ENCODE results near the gene SPATS2L. TPM values are rescaled to one million over a fixed set of nuclear protein-coding genes. Genes with fewer than 3 reads are reported as not detected.

SPATS2L gene
- total RNA-seq, 1 donor from 2014 or later: 92.7 TPM

- ATAC-seq: no peak
- DNase-seq: no peak
- Histone ChIP-seq H3K4me1 (no peaks in the 10 kb centered on the region), H3K9me3 (no peaks in the 10 kb centered on the region), H3K36me3 (peaks cover 52% of the 10 kb centered on the region), H3K27me3 (no peaks in the 10 kb centered on the region), H3K27ac (no peak overlapping the region), H3K4me3 (no peak overlapping the region)
- intact Hi-C loops (cut with DNase I): no loop called here
- no peak for TF ChIP-seq CTCF (IDR thresholded peaks at IDR 0.05)
Measured at GRCh38 chr2:200490001-200490400, 183.5 kb downstream of the SPATS2L start.

GRCh38 chr2:200492656-200493055, 186.2 kb downstream of the SPATS2L start:
- Histone ChIP-seq H3K9me3 (no peaks in the 10 kb centered on the region), H3K36me3 (peaks cover 76% of the 10 kb centered on the region), H3K27me3 (no peaks in the 10 kb centered on the region), H3K4me1 (no peaks in the 10 kb centered on the region), H3K4me3 (no peak overlapping the region), H3K27ac (no peak overlapping the region)
- no peak for DNase-seq
- intact Hi-C loops (cut with DNase I): no loop called here
- ATAC-seq: no peak
- no peak for TF ChIP-seq CTCF (IDR thresholded peaks at IDR 0.05)

- ATAC-seq (no peak), DNase-seq (no peak)
- peaks cover 87% of the 10 kb centered on the region for H3K36me3 ChIP-seq
- no peaks in the 10 kb centered on the region for H3K4me1 ChIP-seq
- no peaks in the 10 kb centered on the region for H3K27me3 ChIP-seq
- no peak for TF ChIP-seq CTCF (IDR thresholded peaks at IDR 0.05)
- intact Hi-C loops (cut with DNase I): no loop called here
- H3K4me3 ChIP-seq: no peak overlapping the region
- no peaks in the 10 kb centered on the region for H3K9me3 ChIP-seq
- no peak overlapping the region for H3K27ac ChIP-seq
Measured at GRCh38 chr2:200494048-200494447, 187.6 kb downstream of the SPATS2L start.

GRCh38 chr2:200496696-200497095, 190.2 kb downstream of the SPATS2L start:
- Histone ChIP-seq H3K4me3 (no peak overlapping the region), H3K36me3 (peaks cover 61% of the 10 kb centered on the region), H3K4me1 (no peaks in the 10 kb centered on the region), H3K9me3 (no peaks in the 10 kb centered on the region), H3K27me3 (no peaks in the 10 kb centered on the region), H3K27ac (no peak overlapping the region)
- ATAC-seq: no peak
- DNase-seq: no peak
- no peak for TF ChIP-seq CTCF (IDR thresholded peaks at IDR 0.05)
- intact Hi-C loops (cut with DNase I): no loop called here

GRCh38 chr2:200498402-200499162, 192.1 kb downstream of the SPATS2L start:
- Histone ChIP-seq H3K27me3 (no peaks in the 10 kb centered on the region), H3K9me3 (no peaks in the 10 kb centered on the region), H3K4me1 (no peaks in the 10 kb centered on the region), H3K4me3 (no peak overlapping the region), H3K36me3 (peaks cover 48% of the 10 kb centered on the region), H3K27ac (no peak overlapping the region)
- intact Hi-C loops (cut with DNase I): no loop called here
- ATAC-seq (no peak), DNase-seq (no peak)
- TF ChIP-seq CTCF (IDR thresholded peaks at IDR 0.05): no peak
